ENCODE results near the gene NFXL1. TPM values are rescaled to one million over a fixed set of nuclear protein-coding genes. Genes with fewer than 3 reads are reported as not detected.

The NFXL1 gene
- total and polyA plus RNA-seq, 2 donors (not counting 1 experiment from before 2014, with no cell fraction given): 9.6 to 14.1 TPM

GRCh38 chr4:47848041-47848440 lies 66.3 kb downstream of the NFXL1 start:
- no peaks in the 10 kb centered on the region for H3K79me2 ChIP-seq (ENCODE audit: control insufficient read depth, insufficient read depth, low read length)
- DNase-seq (ENCODE audit: low read depth in 2 of 2): no peak
- no peak overlapping the region for H3K4me3 ChIP-seq (replicated peaks in 1 of 4; ENCODE audit: control extremely low read depth in 1 of 4, insufficient read depth in 1 of 4, low read depth in 3 of 4, low read length in 4 of 4)
- H3K27ac ChIP-seq (ENCODE audit: insufficient read depth, low read length): no peak overlapping the region
- H3K9ac ChIP-seq (ENCODE audit: insufficient read depth, low read length): no peak overlapping the region
- H3K4me2 ChIP-seq (ENCODE audit: extremely low read depth, insufficient read depth, low read length): no peak overlapping the region
- H3K9me3 ChIP-seq (ENCODE audit: control insufficient read depth, insufficient read depth, low read depth, low read length): no peaks in the 10 kb centered on the region
- H4K20me1 ChIP-seq (ENCODE audit: control insufficient read depth, extremely low read depth, insufficient read depth, low read length): no peaks in the 10 kb centered on the region
- H3K27me3 ChIP-seq (ENCODE audit: control insufficient read depth, insufficient read depth, low read length): no peaks in the 10 kb centered on the region
- H3K36me3 ChIP-seq (ENCODE audit: control insufficient read depth, insufficient read depth, low read length): no peaks in the 10 kb centered on the region
- no peak for TF ChIP-seq EZH2 (IDR thresholded peaks at IDR 0.05; ENCODE audit: low read length, missing control alignments)
- H2AFZ ChIP-seq (ENCODE audit: low read length): no peak overlapping the region
- peaks cover 4% of the 10 kb centered on the region for H3K4me1 ChIP-seq (ENCODE audit: control insufficient read depth, extremely low read depth, insufficient read depth, low read length)

GRCh38 chr4:47842985-47843384 lies 71.4 kb downstream of the NFXL1 start:
- H2AFZ ChIP-seq (ENCODE audit: low read length): no peak overlapping the region
- H3K9ac ChIP-seq (ENCODE audit: insufficient read depth, low read length): no peak overlapping the region
- H3K36me3 ChIP-seq (ENCODE audit: control insufficient read depth, insufficient read depth, low read length): no peaks in the 10 kb centered on the region
- no peaks in the 10 kb centered on the region for H3K4me1 ChIP-seq (ENCODE audit: control insufficient read depth, extremely low read depth, insufficient read depth, low read length)
- no peaks in the 10 kb centered on the region for H4K20me1 ChIP-seq (ENCODE audit: control insufficient read depth, extremely low read depth, insufficient read depth, low read length)
- DNase-seq (ENCODE audit: low read depth in 2 of 2): peak in 1 of 2 donors; percentile 47
- H3K4me2 ChIP-seq (ENCODE audit: extremely low read depth, insufficient read depth, low read length): no peak overlapping the region
- no peak overlapping the region for H3K4me3 ChIP-seq (replicated peaks in 1 of 4; ENCODE audit: control extremely low read depth in 1 of 4, insufficient read depth in 1 of 4, low read depth in 3 of 4, low read length in 4 of 4)
- no peaks in the 10 kb centered on the region for H3K27me3 ChIP-seq (ENCODE audit: control insufficient read depth, insufficient read depth, low read length)
- TF ChIP-seq EZH2 (IDR thresholded peaks at IDR 0.05; ENCODE audit: low read length, missing control alignments) (no peak), CTCF (conservative IDR thresholded peaks at IDR 0.05 in 1 of 2, IDR thresholded peaks at IDR 0.05 in 1 of 2; ENCODE audit: low read depth in 1 of 2, low read length in 2 of 2) (no peak)
- H3K27ac ChIP-seq (ENCODE audit: insufficient read depth, low read length): no peak overlapping the region
- no peaks in the 10 kb centered on the region for H3K9me3 ChIP-seq (ENCODE audit: control insufficient read depth, insufficient read depth, low read depth, low read length)
- H3K79me2 ChIP-seq (ENCODE audit: control insufficient read depth, insufficient read depth, low read length): no peaks in the 10 kb centered on the region

GRCh38 chr4:47840291-47840690 lies 74.1 kb downstream of the NFXL1 start:
- H3K79me2 ChIP-seq (ENCODE audit: control insufficient read depth, insufficient read depth, low read length): no peaks in the 10 kb centered on the region
- peaks cover 2% of the 10 kb centered on the region for H3K4me1 ChIP-seq (ENCODE audit: control insufficient read depth, extremely low read depth, insufficient read depth, low read length)
- H3K9me3 ChIP-seq (ENCODE audit: control insufficient read depth, insufficient read depth, low read depth, low read length): no peaks in the 10 kb centered on the region
- H3K36me3 ChIP-seq (ENCODE audit: control insufficient read depth, insufficient read depth, low read length): no peaks in the 10 kb centered on the region
- H4K20me1 ChIP-seq (ENCODE audit: control insufficient read depth, extremely low read depth, insufficient read depth, low read length): no peaks in the 10 kb centered on the region
- H3K27me3 ChIP-seq (ENCODE audit: control insufficient read depth, insufficient read depth, low read length): no peaks in the 10 kb centered on the region
- H3K4me3 ChIP-seq (replicated peaks in 1 of 4; ENCODE audit: control extremely low read depth in 1 of 4, insufficient read depth in 1 of 4, low read depth in 3 of 4, low read length in 4 of 4): no peak overlapping the region
- no peak overlapping the region for H3K9ac ChIP-seq (ENCODE audit: insufficient read depth, low read length)
- H3K27ac ChIP-seq (ENCODE audit: insufficient read depth, low read length): no peak overlapping the region
- no peak for DNase-seq (ENCODE audit: low read depth in 2 of 2)
- no peak overlapping the region for H2AFZ ChIP-seq (ENCODE audit: low read length)
- no peak overlapping the region for H3K4me2 ChIP-seq (ENCODE audit: extremely low read depth, insufficient read depth, low read length)
- no peak for TF ChIP-seq CTCF (conservative IDR thresholded peaks at IDR 0.05 in 1 of 2, IDR thresholded peaks at IDR 0.05 in 1 of 2; ENCODE audit: low read depth in 1 of 2, low read length in 2 of 2)
- TF ChIP-seq EZH2 (IDR thresholded peaks at IDR 0.05; ENCODE audit: low read length, missing control alignments): no peak
